MM.1S (cell line): ENCODE results near the gene SH3BP4.

ENCODE experiments used
- DNase-seq: peaks from one replicate; pipeline ENCODE4 v3.0.0-alpha.2; 2015
- H2AFZ ChIP-seq: fragments of 300-600 bp; sonication (generic); 2 replicates; pipeline ENCODE4 v1.6.0; 2016; ENCODE audit warnings: antibody characterized with exemption, low read length
- H3F3A ChIP-seq: fragments of 300-600 bp; sonication (generic); 2 replicates; pipeline ENCODE4 v1.6.1; 2016; ENCODE audit warnings: mild to moderate bottlenecking, antibody characterized with exemption, low read length, moderate library complexity, mixed read lengths; ENCODE audit not compliant: insufficient read depth
- H3K27ac ChIP-seq: fragments of 300-600 bp; sonication (generic); 2 replicates; pipeline ENCODE4 v1.5.1; 2016; ENCODE audit warnings: mild to moderate bottlenecking, low read length
- H3K27me3 ChIP-seq: fragments of 300-600 bp; sonication (generic); replicated peaks from 2 replicates; pipeline ENCODE4 v1.6.0; 2016; ENCODE audit warnings: low read length; ENCODE audit not compliant: insufficient read depth
- H3K36me3 ChIP-seq: fragments of 300-600 bp; sonication (generic); replicated peaks from 2 replicates; pipeline ENCODE4 v1.6.1; 2016; ENCODE audit warnings: mild to moderate bottlenecking, low read length, mixed read lengths; ENCODE audit not compliant: insufficient read depth
- H3K4me1 ChIP-seq: fragments of 300-600 bp; sonication (generic); 2 replicates; pipeline ENCODE4 v1.6.1; 2016; ENCODE audit warnings: low read length, mixed read lengths
- H3K4me2 ChIP-seq: fragments of 300-600 bp; sonication (generic); 2 replicates; pipeline ENCODE4 v1.6.0; 2016; ENCODE audit warnings: low read depth, low read length
- H3K4me3 ChIP-seq: fragments of 300-600 bp; sonication (generic); 2 replicates; pipeline ENCODE4 v1.5.1; 2016; ENCODE audit warnings: low read length, mixed read lengths
- H3K79me2 ChIP-seq: fragments of 300-600 bp; sonication (generic); 2 replicates; pipeline ENCODE4 v1.6.1; 2016; ENCODE audit warnings: mixed run types, low read length, mixed read lengths
- H3K9ac ChIP-seq: fragments of 300-600 bp; sonication (generic); 2 replicates; pipeline ENCODE4 v1.6.1; 2016; ENCODE audit warnings: low read length, mixed read lengths
- H3K9me2 ChIP-seq: fragments of 300-600 bp; sonication (generic); replicated peaks from 2 replicates; pipeline ENCODE4 v1.6.1; 2016; ENCODE audit warnings: mild to moderate bottlenecking, low read length, mixed read lengths; ENCODE audit not compliant: insufficient read depth
- H3K9me3 ChIP-seq: fragments of 300-600 bp; sonication (generic); replicated peaks from 2 replicates; pipeline ENCODE4 v1.6.1; 2016; ENCODE audit warnings: mild to moderate bottlenecking, low read length, mixed read lengths; ENCODE audit not compliant: insufficient read depth
- H4K20me1 ChIP-seq: fragments of 300-600 bp; sonication (generic); 2 replicates; pipeline ENCODE4 v1.6.1; 2016; ENCODE audit warnings: mild to moderate bottlenecking, low read length, moderate library complexity, mixed read lengths; ENCODE audit not compliant: insufficient read depth
- EZH2 ChIP-seq: fragments of 300-600 bp; sonication (generic); optimal IDR thresholded peaks from 2 replicates; pipeline ENCODE3; 2017; ENCODE audit warnings: low read depth, mild to moderate bottlenecking, antibody characterized with exemption, low read length, mixed read lengths
- EZH2phosphoT487 ChIP-seq: fragments of 300-600 bp; sonication (generic); IDR thresholded peaks from 2 replicates; pipeline ENCODE4 v1.6.1; 2018; ENCODE audit warnings: antibody characterized with exemption, low read length
- TF ChIP-seq, protein P1 (sequence below): fragments of 300-600 bp; sonication (generic); IDR thresholded peaks from 2 replicates; pipeline ENCODE4 v1.5.1; 2016; ENCODE audit warnings: antibody characterized with exemption, low read length, mixed read lengths

Gene SH3BP4

DNA sequence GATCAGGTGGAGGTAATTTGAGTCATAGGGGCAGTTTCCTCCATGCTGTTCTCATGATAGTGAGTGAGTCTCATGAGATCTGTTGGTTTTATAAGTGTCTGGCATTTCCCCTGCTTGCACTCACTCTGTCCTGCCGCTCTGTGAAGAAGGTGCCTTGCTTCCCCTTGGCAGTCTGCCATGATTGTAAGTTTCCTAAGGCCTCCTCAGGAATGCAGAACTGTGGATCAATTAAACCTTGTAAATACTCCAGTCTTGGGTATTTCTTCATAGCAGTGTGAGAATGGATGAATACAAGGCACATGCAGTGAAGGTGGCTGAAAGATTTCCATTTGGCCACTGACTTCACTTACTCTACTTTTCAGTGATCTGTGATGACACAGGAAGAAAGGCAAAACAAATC lies 133.7 kb downstream of the SH3BP4 start:
- H3K9me3 ChIP-seq = no peaks in the 10 kb centered on the region
- no peaks in the 10 kb centered on the region for H3K9me2 ChIP-seq
- H4K20me1 ChIP-seq = no peaks in the 10 kb centered on the region
- H3K79me2 ChIP-seq = no peaks in the 10 kb centered on the region
- no peak for DNase-seq
- H3F3A ChIP-seq = no peaks in the 10 kb centered on the region
- no peaks in the 10 kb centered on the region for H3K4me1 ChIP-seq
- H2AFZ ChIP-seq = no peak overlapping the region
- H3K9ac ChIP-seq = no peak overlapping the region
- no peak overlapping the region for H3K4me2 ChIP-seq
- TF ChIP-seq, protein P1, sequence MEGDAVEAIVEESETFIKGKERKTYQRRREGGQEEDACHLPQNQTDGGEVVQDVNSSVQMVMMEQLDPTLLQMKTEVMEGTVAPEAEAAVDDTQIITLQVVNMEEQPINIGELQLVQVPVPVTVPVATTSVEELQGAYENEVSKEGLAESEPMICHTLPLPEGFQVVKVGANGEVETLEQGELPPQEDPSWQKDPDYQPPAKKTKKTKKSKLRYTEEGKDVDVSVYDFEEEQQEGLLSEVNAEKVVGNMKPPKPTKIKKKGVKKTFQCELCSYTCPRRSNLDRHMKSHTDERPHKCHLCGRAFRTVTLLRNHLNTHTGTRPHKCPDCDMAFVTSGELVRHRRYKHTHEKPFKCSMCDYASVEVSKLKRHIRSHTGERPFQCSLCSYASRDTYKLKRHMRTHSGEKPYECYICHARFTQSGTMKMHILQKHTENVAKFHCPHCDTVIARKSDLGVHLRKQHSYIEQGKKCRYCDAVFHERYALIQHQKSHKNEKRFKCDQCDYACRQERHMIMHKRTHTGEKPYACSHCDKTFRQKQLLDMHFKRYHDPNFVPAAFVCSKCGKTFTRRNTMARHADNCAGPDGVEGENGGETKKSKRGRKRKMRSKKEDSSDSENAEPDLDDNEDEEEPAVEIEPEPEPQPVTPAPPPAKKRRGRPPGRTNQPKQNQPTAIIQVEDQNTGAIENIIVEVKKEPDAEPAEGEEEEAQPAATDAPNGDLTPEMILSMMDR = no peak
- no peak overlapping the region for H3K4me3 ChIP-seq
- no peaks in the 10 kb centered on the region for H3K36me3 ChIP-seq
- no peaks in the 10 kb centered on the region for H3K27me3 ChIP-seq
- H3K27ac ChIP-seq = no peak overlapping the region

DNA sequence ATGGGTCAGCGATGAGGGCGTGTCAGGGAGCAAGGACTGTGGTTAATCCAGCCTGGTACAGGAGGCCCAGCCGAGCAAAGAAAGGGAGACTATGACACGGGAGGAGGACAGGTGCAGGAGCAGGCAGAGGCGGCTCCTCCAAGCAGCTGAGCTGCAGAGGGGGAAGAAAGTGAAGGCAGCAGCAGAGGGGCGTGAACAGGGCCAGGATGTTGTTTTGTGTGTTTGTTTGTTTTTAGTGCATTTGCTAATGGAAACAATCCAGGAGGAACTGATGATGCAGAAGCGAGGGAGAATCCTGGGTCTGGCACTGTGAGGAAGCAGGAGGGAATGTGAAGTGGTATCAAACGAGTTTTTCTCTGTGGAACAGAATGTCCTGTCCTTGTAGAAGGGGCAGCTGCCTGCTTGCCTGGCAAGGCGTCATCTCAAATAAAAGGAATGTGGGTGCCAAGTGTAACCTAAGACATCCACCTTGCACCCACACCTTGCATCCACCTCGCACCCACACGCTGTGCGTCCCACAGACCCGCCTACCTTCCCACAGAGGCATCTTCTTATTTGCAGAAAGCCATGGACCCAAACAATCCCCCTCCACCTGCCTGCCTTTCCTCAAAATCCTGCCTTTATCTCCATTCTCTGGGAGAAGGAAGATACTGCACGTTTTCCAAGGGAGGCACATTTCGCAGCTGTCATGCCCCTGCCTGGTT lies 134.8 kb downstream of the SH3BP4 start:
- no peaks in the 10 kb centered on the region for H3K9me3 ChIP-seq
- TF ChIP-seq EZH2 = no peak
- TF ChIP-seq, protein P1 = no peak
- TF ChIP-seq EZH2phosphoT487 = no peak
- H3K9me2 ChIP-seq = no peaks in the 10 kb centered on the region
- no peaks in the 10 kb centered on the region for H3K27me3 ChIP-seq
- no peaks in the 10 kb centered on the region for H3K36me3 ChIP-seq
- no peaks in the 10 kb centered on the region for H4K20me1 ChIP-seq
- H3K9ac ChIP-seq = no peak overlapping the region
- H3K4me2 ChIP-seq = no peak overlapping the region
- H2AFZ ChIP-seq = no peak overlapping the region
- H3K27ac ChIP-seq = no peak overlapping the region
- no peaks in the 10 kb centered on the region for H3F3A ChIP-seq
- H3K79me2 ChIP-seq = no peaks in the 10 kb centered on the region
- no peak for DNase-seq
- no peaks in the 10 kb centered on the region for H3K4me1 ChIP-seq
- H3K4me3 ChIP-seq = no peak overlapping the region

DNA sequence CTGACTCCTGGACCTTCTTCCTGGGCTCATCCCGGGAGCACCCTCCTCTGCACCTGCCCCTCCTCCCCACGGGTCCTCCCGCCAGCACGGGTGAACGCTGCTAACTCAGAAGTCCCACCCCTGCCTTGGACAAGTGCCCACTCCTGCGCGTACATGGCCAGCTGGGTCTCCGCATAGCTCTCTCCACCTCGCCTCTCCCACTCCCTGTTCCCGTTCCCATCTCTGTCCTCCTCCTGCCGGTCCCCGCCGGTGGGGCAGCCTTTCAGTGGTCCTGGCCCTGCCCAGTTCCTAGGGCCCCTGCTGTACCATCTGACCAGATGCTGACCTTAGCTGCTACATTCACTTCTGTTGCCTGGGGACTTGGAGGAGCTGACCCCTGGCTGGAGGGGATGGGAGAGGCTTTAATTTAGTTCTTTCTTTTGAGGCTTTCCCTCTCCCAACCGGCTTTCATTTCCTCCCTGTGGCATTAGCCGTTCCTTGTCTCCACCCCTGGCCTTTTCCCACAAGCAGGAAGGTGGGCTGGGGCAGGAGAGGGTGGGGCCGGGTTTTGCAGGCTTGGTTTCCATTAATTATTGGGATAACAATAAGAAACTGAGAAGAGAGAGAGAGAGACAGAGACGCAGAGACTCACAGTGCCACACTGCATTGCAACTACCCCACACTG lies 136.1 kb downstream of the SH3BP4 start:
- Histone ChIP-seq H3K4me1 (no peaks in the 10 kb centered on the region), H3K9me3 (no peaks in the 10 kb centered on the region), H3K27ac (no peak overlapping the region), H3F3A (no peaks in the 10 kb centered on the region), H3K27me3 (no peaks in the 10 kb centered on the region), H3K79me2 (no peaks in the 10 kb centered on the region), H2AFZ (no peak overlapping the region), H3K4me2 (no peak overlapping the region), H3K9me2 (no peaks in the 10 kb centered on the region), H3K9ac (no peak overlapping the region), H3K36me3 (no peaks in the 10 kb centered on the region), H4K20me1 (no peaks in the 10 kb centered on the region), H3K4me3 (no peak overlapping the region)
- TF ChIP-seq, protein P1 = no peak
- TF ChIP-seq EZH2phosphoT487 = no peak
- no peak for TF ChIP-seq EZH2
- no peak for DNase-seq
